NOMO-1 (cell line): ENCODE measurements around the gene ABO.
"Not testable (repeated sequence)": the region's sequence is repeated elsewhere in the genome, so short reads cannot be mapped to it uniquely, and the experiment has no call there.

Source experiments
- DNase-seq, 2 experiments: peaks; one replicate each; lab custom pipeline; 2025; ENCODE audit not compliant: unreplicated experiment in 2 of 2; lab: John Stamatoyannopoulos, UW

Gene ABO

DNA sequence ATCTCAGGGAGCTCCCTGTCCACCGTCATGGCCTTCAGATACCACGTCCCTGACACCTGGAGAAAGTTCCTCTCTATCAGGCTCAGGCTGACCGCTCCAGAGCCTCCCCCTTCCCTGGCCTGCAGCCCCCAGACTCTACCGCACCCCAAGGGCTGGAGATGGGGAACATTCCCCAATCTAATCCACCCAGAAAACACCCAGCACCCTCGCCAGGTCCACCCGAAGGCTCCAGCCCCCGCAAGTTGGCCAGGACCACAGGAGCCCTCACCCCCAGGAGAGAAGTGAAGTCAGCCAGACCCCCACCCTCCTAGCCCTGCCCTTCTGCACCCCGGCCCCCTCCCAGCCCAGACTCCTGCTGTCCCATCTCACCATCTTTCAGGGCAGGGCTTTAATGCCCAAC is 47.0 kb downstream of the ABO start:
- DNase-seq, result not testable (repeated sequence)

DNA sequence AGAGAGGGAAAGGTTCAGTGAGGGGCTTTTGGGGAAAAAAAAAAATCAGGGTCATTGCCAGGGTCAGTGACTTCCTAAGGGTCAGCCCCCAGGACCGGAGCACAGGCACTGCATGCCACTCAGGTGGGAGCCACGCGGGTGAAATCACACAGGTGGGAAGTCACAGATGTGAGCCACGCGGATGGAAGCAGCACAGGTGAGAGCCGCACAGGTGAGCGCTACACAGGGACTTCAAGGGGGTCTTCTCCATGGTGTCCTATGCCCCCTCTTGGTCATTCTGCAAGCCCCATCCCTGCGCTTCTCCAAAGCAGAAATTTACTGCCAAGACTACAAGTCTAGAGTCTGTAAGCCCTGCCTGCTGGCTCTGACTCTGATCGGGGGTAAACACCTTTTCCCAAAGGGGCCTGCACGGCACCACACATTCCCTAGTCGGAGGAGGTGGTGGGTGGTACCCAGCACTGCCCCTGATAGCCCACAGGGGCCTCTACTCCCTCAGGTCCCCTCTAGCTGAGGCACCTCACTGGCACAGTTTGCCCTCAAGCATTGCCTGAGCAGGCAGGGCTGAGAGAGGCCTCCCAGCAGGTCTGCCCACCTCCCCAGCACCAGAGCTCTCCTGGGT is 47.6 kb downstream of the ABO start:
- no peak for DNase-seq

DNA sequence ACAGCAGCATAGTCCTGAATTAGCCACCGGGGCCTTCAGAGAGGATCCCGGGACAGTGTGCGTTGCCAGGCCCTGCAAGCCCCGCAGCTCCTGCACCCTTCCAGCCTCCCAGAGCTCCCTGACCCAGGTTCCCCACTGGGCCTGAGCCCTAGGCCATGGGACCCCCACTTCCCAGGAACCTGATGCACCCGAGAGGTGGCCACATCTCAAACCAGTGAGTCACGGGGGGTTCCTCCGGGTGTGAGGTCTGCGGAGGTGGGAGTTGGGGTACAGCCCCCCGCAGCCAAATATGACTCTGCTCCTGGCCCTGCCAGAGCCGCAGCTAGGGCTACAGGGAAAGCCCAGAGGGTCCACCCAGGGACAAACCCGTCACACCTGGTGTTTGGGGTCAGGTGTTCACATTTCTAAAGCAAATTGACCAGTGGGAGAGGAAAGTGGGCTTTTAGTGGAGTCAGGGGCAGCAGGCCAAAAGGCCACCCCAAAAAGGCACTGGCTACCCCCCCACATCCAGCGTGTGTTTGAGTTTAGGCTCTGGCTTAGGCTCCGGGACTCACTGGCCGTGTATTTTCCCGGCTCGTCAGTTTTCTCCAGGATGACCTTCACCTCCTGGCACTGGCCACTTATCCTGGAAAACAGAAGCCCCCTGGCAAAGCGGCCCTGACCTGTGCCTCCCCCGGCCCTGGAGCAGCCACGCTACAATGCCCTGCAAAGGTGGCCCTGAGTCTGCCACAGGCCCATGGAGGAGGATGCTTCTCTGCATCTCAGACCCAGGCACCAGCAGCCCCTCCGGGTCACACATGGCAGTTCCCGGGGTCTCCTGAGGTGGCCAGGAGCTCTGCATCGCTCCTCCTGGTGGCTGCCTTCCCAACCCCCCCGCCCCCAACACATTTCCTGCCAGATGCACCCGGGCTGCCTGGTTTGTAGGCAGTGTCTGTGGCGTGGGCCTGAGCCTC is 48.5 kb downstream of the ABO start:
- DNase-seq, result no peak

DNA sequence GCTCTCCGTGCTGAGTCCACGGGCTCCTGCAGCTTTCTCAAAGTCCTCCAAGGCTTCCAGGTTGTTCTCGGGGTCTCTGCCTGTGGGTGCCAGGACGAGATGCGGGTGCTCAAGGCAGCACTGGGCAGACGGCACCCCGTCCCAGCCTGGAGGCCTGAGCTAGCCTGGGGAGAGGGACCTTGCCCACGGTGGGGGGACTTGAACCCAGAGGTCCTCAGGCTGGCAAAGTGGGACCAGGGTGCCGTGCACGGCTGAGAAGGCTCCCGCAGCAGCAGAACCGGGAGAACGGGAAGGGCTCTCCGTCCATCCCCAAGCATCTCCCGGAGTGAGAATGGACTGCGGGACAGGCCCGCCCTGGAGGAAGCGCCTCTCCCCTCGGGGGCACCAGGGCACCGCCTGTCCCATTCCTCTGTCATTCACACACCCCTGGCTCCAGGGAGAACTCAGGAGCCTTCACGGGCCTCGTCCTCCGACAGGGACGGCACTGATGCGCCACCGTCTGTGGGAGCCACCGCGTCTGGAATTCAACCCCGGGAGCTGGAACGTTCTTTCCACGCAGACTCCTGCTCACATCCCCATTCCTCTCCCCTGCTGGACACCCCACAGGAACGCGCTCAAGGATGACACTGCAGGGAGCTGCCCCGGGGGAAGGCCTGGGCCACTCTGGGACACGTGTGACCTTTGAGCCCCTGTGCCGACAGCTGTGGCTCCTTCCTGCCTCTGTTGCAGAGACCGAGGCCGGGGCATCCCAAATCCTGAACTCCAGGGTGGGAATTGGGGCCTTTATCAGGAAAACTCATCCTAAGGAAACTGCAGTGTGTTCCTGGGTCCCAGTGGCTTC is 49.6 kb downstream of the ABO start:
- no peak for DNase-seq

DNA sequence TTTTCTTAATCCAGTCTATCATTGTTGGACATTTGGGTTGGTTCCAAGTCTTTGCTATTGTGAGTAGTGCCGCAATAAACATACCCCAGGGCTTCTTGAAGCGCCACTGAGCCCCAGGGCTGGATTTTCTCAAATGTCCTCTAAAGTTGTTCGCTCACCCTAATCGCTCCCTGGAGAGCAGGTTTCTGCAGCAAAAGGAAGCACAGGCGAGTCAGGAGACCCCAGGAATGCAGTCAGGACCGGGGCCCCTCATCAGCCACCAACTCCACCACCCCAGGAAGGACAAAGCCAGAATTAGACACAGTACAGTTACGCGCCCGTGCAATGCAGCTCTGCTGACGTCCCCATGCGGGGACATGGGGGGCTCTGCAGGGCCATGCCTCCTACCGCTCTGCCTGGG is 50.2 kb downstream of the ABO start:
- no peak for DNase-seq

DNA sequence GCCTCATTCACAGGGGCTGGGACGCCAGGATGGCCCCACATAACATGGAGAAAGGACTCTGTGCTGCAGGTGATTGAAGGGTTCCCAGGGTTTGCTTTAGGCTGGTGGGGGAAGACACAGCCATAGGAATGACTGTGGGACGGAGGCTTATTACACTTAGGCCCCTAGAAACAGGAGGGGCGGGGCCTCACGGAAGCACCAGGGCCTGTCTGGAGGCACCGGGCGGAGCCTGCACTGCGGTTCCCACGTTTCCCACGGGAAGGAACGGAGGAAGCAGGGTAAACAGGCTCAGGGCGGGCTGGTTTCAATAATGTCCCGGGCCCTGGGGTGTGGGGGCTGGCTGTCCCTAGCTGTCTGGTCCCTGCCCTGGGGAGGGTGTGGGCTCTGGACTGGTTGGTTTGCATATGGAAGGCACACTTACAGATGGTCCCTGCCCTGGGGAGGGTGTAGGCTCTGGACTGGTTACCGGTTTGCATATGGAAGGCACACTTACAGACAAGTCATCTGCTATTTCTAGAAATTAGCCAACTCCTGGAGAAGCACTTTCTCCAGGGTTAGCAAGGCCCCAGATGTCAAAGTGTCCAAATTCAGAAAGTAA is 51.7 kb downstream of the ABO start:
- DNase-seq, result not testable (repeated sequence)

DNA sequence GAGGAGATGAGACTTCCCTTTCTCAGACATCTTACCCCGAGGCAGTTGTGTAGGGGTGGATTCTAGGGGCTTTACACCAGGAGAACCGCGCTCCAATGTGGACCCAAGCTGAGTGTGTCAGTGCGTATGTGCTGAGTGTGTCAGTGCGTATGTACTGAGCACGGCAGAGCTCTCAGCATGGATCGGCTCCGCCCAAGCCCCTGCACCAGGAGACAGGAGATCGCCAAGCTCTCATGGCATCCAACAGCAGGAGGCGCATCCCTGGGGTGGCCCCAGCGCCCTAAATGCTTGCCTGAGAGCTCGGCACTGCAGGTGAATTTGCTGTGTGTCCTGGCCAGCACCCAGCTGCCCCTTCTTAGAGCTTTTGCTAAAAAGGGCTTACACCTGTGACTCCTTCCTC is 53.0 kb downstream of the ABO start:
- DNase-seq, result not testable (repeated sequence)

DNA sequence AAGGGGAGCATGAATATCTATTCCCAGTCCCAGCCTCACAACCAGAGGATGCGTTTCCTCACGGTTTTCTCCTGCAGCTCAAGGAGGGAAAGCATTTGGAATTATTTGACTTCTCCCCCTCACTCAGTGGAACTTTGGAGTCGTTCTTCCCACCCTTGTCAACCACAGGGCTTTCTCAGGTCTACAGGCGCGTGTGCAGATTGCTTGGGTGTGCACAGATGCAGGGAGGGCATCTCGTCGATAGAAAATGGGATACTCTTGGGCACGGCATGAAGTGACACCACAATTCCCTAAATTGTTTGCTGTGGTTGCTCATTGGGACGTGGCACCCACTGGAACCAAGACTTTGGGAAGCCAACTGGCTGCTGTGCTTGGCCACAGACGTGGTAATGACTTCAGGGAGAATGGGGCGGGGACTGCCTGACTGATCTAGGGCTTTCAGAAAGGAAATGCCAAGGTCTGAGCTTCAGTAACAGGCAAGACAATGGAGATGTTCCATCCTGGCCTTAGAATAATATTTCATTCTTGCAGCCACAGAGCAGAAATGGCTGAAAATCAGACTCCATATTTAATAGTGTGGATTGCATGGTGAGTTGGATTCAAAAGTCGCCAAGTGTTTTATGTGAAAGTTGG is 53.7 kb downstream of the ABO start:
- DNase-seq, result no peak

DNA sequence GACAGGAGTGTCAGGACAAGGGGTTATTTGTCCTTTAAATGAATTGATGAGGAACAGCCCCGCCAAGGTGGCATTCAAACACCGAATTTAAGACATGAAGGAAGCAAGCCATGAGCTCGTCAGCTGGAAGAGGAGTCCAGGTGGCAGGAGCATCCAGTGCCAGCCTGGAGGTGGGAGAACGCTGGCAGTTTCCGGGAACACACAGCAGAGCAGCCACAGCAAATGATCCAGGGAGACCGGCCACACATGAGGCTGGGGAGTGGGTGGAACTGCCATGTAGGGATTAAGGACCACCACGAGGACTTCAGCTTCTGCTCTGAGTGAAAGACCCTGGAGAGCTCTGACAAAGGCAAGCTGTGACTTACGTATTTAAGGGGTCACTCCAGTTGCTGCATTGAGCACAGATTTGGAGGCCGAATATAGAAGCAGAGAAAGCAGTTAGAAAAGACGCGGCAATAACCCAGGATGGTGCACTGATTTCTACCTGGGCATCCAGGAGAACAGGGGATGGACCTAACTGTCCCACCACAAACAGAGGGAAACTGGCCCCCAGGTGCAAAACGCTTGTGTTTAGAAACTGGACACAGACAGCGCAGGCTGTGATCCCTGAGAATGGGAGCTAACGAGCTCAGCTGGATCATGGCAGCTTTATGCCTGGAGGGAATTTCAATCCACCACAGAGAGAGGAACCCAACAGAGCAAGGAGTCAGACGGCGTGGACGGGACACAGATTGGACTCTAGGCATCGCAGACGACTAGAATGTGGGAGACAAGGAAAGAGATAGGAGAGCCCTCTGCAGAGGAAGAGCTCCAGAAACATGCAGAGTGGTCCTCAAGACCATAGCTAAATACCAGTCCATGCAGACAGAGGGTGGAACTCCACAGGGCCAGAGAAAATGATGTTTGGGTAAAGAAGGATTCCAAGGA is 56.7 kb downstream of the ABO start:
- not testable (repeated sequence) for DNase-seq

DNA sequence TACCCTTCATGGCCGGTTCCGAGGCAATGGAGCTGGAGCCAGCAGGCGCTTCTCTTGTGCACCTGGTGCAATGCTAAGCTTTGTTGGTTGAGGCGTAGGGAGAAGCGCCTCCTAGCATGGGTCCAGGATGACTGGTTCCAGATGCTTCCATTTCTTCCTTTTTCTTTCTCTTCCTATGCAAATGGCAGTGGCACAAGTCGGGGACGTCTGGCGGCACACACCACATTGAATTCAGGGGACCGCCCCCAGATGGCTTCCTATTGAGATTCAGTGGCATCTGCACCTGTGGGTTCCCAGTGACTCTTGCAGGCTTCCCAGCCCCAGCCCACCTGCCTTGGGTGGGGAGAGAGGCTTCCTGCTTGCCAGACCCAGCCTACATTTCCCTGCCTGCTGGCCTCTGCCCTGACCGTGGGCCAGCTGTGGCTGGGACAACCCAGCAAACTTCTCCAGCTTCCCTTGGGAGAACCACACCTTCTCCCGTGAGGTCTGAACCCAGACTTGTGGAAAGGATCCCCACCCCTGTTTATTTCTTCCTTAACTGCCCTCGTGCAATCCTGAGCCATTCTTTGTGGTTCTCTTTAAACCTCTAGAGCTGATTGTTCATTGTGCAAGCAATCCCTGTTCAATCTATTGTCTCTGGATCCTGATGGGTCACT is 57.5 kb downstream of the ABO start:
- DNase-seq, result not testable (repeated sequence)

DNA sequence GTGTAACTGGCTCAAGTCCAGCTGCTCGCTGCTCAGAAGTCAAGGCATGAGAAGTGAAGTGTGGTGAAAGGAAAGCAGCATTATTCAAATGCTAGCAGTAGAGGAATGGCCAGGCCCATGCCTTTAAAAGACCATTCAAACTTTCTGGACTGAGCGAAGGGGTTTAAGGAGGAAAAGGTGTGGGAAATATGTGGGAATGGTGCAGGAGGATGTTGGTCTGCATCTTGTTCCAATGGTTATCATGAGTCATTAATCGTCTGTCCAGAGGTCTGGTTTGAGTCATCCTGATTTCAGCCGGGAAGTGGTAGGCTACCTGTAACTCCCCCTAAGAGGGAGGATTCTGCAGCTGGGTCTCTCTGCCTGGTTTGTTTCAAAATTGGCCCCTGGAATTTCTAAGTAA is 60.7 kb downstream of the ABO start:
- DNase-seq, result not testable (repeated sequence)

DNA sequence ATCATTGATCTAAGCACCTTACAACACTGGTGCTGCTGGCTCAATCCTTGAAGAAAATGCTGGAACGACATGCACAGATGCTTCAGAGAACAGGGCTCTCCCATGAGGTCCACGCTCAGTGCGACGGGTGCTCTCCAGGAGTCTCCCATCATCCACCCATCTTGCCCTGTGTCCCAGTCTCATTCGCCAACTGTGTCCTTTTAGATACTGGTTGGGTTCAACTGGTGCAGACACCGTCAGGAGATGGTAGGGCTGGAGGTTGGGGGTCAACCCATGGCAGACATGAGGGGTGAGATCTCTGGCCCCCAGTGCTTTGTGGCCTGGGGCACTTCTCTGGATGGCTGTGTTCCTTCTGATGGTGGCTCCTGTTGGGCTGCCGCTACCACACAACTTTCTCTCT is 64.4 kb downstream of the ABO start:
- no peak for DNase-seq

DNA sequence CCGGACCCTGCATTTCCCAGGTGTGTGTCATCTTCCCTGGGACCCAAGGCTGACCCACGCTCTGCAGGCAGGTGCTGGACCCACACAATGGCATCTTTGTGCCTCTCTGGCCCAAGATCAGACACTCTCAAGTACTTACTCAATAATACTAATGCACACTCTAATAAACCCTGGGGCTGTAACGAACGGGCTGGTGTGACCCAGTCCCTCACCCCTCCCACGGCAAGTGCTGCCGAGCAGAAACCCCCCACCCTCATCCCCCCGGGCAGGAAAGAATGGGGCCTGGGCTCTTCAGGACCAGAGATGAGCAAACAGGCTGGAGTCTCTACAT is 64.8 kb downstream of the ABO start:
- no peak for DNase-seq

DNA sequence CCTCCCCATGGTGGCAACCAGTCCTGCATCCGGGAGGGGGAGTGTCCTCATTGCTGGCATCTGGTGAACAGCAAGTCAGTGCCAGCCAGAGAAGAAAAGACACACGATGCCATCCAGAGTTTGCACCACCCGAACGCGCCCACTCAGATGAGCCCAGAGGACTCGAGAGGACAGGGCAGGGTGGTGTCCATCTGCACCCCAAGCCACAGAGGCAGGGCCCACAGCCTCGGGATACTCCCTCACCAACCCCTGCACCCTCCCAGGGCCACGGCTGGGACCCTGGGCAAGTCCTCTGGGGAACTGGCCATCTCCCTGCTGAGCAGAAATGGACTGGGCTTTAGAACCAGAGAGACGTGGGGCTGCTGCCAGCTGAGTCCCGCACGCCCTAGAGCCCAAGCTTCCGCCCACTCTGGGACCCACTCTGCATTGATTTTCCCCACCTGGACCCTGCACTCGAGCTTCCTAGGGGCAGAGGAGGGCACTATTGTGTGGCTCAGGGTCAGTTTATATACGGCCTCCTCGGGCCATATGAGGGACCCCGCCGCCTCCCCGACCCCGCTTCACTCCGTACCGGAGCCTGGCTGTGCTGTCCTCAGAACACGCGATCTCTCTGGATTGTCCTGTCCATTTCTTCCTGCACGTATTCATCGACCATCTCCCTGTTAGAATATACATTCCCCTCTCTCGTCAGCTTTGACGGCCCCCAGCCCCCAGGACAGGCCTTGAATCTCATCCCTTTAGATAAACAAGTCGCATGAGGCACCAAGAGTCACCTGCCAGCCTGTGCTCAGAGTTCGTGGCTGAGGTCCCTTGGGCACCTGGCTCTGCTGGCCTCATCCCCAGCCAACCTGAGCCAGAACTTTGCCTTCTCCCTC is 65.4 kb downstream of the ABO start:
- not testable (repeated sequence) for DNase-seq

DNA sequence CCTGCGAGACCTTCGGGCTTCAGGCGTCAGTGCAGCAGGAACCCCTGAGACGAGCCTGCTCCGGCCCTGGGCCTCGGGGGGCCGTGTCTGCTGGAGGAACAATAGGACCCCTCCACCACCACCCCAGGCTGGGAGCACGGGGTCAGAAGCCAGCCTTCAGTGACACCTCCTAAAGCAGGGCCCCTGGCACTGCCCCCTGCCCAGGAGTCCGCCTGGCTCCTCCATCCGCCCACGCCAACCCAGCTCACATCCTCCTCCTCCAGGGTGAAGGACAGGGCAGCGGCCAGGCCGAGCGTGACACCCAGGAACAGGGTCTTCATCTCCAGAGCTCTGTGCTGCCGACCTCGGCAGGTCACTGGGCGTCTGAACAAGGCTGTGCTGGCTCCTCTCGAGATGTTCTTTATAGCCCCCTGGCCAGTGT is 66.1 kb downstream of the ABO start, which contains the start of gene OBP2B:
Gene OBP2B, minus strand, starts transcription at position 371 of the 421 bp plus-strand sequence. Its CDS starts 51 bp downstream, at position 320.
- DNase-seq, result not testable (repeated sequence)

DNA sequence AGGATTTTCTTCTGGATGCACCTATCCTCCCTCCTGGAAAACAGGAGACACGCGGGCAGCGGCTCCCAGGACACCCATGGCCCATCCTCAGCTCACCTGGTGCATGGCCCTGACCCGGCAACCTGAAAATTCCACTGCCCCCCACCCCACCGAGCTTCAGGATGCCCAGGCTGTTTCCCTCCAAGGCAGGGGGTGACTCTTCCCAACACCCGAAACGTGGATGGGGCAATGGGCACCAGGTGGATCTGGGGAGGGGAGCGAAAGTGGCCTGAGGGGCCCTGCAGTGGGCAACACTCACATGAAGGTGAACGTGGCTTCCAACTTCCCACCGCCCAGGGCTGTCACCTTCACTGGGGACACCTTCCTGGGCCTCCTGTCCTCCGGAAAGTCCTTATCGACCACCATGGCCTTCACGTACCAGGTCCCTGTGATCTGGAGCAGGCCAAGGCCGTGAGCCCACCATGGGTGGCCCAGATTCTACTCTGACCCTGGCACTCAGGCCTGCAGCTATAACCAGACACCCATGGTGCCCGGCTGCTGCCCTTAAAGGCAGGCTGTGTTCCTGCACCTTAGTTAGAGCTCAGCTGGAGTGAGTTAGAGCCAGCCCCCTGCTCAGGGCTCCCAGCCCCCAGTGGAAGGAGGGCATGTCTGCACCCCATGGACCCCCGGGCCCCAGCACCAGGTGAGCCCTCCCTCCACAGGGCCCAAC is 66.7 kb downstream of the ABO start:
- DNase-seq, result not testable (repeated sequence)

DNA sequence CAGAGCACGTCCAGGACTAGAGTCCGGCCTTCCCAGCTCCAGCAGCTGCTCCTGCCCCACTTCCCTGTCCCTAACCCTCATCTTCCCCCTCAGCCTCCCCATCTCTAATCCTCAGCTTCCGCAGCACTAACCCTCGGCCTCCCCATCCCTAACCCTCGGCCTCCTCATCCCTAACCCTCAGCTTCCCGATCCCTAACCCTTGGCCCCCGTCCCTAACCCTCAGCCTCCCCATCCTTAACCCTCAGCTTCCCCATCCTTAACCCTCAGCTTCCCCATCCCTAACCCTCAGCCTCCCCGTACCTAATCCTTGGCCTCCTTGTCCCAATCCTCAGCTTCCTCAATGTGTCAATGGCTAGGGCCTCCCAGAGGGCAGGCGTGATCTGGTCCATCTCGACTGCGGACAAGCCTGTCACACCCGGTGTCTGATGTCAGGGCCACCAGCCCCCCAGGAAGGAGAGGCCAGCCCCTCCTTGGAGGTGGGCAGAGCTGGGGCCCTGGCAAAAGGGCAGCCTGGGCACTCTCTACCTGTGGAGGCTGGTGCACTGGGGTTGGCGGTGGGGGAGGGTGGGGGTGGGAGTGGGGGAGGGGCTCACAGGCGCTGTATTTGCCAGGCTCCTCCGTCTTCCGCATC is 67.3 kb downstream of the ABO start:
- no peak for DNase-seq
